ENCODE measurements around the gene MMP28. TPM values are rescaled to one million over a fixed set of nuclear protein-coding genes. Genes with fewer than 3 reads are reported as not detected.

The MMP28 gene
- total and polyA plus RNA-seq, 2 of the 4 experiments (the other 2 are of a cell fraction), result 0.18 TPM; not detected in 1

GRCh38 chr17:35844547-35844946 is 49.1 kb upstream of the MMP28 start (continued):
- TF ChIP-seq USF2 (IDR thresholded peaks at IDR 0.05; ENCODE audit: low read depth, low read length), result no peak
- TF ChIP-seq CHD1 (IDR thresholded peaks at IDR 0.05; ENCODE audit: low read depth, low read length), result no peak
- no peak for TF ChIP-seq NFE2L2 (IDR thresholded peaks at IDR 0.05; ENCODE audit: low read depth, low read length)
- no peak for TF ChIP-seq CEBPB (IDR thresholded peaks at IDR 0.05; ENCODE audit: low read depth, low read length)
- no peak for TF ChIP-seq MAZ (IDR thresholded peaks at IDR 0.05; ENCODE audit: borderline replicate concordance, low read depth, low read length)

- Histone ChIP-seq H3K27me3 (ENCODE audit: control insufficient read depth, insufficient read depth, low read length) (no peaks in the 10 kb centered on the region), H3K4ac (ENCODE audit: low read depth, low read length) (no peak overlapping the region), H3K4me3 (ENCODE audit: insufficient read depth, low read depth, low read length) (no peak overlapping the region), H2AFZ (replicated peaks; ENCODE audit: low read length, poor library complexity) (no peak overlapping the region), H2BK5ac (ENCODE audit: low read depth, low read length, poor library complexity, severe bottlenecking) (no peak overlapping the region), H3K4me2 (ENCODE audit: low read depth, low read length) (no peak overlapping the region), H4K8ac (ENCODE audit: low read depth in 2 of 2, low read length in 2 of 2) (no peak overlapping the region), H3K4me1 (ENCODE audit: control insufficient read depth, insufficient read depth, low read length) (no peaks in the 10 kb centered on the region), H2BK20ac (ENCODE audit: low read depth, low read length) (no peak overlapping the region), H3K14ac (replicated peaks; ENCODE audit: low read depth, low read length) (no peak overlapping the region), H2AK9ac (replicated peaks; ENCODE audit: low read depth, low read length, poor library complexity) (no peak overlapping the region), H3K27ac (ENCODE audit: insufficient read depth, low read length) (no peak overlapping the region), H3K56ac (ENCODE audit: extremely low read depth, insufficient read depth, low read length) (no peak overlapping the region), H2BK15ac (ENCODE audit: low read depth, low read length) (no peak overlapping the region), H3K23ac (ENCODE audit: low read depth, low read length) (no peak overlapping the region), H3K9me1 (ENCODE audit: insufficient read depth, low read length) (no peaks in the 10 kb centered on the region), H4K20me1 (ENCODE audit: insufficient read depth, low read length) (peaks cover 4% of the 10 kb centered on the region; the same call in 1 of the 2 replicates), H3K79me1 (ENCODE audit: low read depth in 1 of 2, low read length in 2 of 2) (peaks cover 10 to 14% of the 10 kb centered on the region in 2 experiments; a peak in 2 of 4 replicates), H3K9ac (ENCODE audit: low read depth, low read length) (no peak overlapping the region), H2BK120ac (ENCODE audit: low read depth, low read length) (no peak overlapping the region), H3K18ac (ENCODE audit: low read depth, low read length) (no peak overlapping the region), H2AK5ac (ENCODE audit: low read depth, low read length) (no peak overlapping the region), H3K36me3 (ENCODE audit: control insufficient read depth, insufficient read depth, low read length) (peaks cover 54% of the 10 kb centered on the region), H4K91ac (ENCODE audit: insufficient read depth, low read depth, low read length) (no peak overlapping the region), H3K9me3 (ENCODE audit: control insufficient read depth, insufficient read depth, low read length) (no peaks in the 10 kb centered on the region), H4K5ac (ENCODE audit: low read depth, low read length) (no peak overlapping the region)
- DNase-seq (no peak), ATAC-seq (ENCODE audit: low read depth) (no peak)
- POLR2A ChIA-PET (ENCODE audit: unreplicated experiment), result no interaction called here
- WGBS, 2 experiments (ENCODE audit: extremely low coverage in 2 of 2, insufficient read length in 1 of 2), result no CpG with 5 or more reads among the region's 2 CpGs
- intact Hi-C loops (cut with micrococcal nuclease), result no loop called here
- dilution Hi-C loops (cut with HindIII; ENCODE audit: low sequenced_read_pairs, unreplicated experiment), result no loop called here
- CTCF ChIA-PET, result no interaction called here
- BruUV-seq (replicated peaks), result no TSS peak
- in situ Hi-C loops (cut with MboI; ENCODE audit: low sequenced_read_pairs), result no loop called here
- TF ChIP-seq RFX5 (IDR thresholded peaks at IDR 0.05; ENCODE audit: low read depth, low read length), result no peak
- no peak for TF ChIP-seq SMC3 (IDR thresholded peaks at IDR 0.05; ENCODE audit: low read depth, low read length)
- TF ChIP-seq POLR2A (IDR thresholded peaks at IDR 0.05; ENCODE audit: low read depth, low read length), result no peak
- TF ChIP-seq CEBPB (IDR thresholded peaks at IDR 0.05; ENCODE audit: low read depth, low read length), result no peak
- TF ChIP-seq USF2 (IDR thresholded peaks at IDR 0.05; ENCODE audit: low read depth, low read length), result no peak
- no peak for TF ChIP-seq FOS (IDR thresholded peaks at IDR 0.05; ENCODE audit: low read depth, low read length)
- no peak for TF ChIP-seq RCOR1 (IDR thresholded peaks at IDR 0.05; ENCODE audit: insufficient replicate concordance, low read length)
- no peak for TF ChIP-seq MAZ (IDR thresholded peaks at IDR 0.05; ENCODE audit: borderline replicate concordance, low read depth, low read length)
- no peak for TF ChIP-seq MAFK (IDR thresholded peaks at IDR 0.05; ENCODE audit: low read depth, low read length)
- TF ChIP-seq CTCF (conservative IDR thresholded peaks at IDR 0.05; ENCODE audit: low read depth, low read length), result no peak
- no peak for TF ChIP-seq ELK1 (IDR thresholded peaks at IDR 0.05; ENCODE audit: borderline replicate concordance, low read depth, low read length)
Measured at GRCh38 chr17:35843698-35844097, 48.3 kb upstream of the MMP28 start.

All from IMR-90 (cell line).